ENCODE results near the gene SCN11A.

Gene SCN11A

GRCh38 chr3:39099738-39100499, 48.2 kb upstream of the SCN11A start:
- peaks cover 50% of the 10 kb centered on the region for H3K36me3 ChIP-seq (replicated peaks; ENCODE audit: low read depth, low read length)
- H2AFZ ChIP-seq (ENCODE audit: low read depth, low read length), result no peak overlapping the region
- H4K20me1 ChIP-seq (ENCODE audit: insufficient read depth, low read length), result peaks cover 4% of the 10 kb centered on the region

DNA sequence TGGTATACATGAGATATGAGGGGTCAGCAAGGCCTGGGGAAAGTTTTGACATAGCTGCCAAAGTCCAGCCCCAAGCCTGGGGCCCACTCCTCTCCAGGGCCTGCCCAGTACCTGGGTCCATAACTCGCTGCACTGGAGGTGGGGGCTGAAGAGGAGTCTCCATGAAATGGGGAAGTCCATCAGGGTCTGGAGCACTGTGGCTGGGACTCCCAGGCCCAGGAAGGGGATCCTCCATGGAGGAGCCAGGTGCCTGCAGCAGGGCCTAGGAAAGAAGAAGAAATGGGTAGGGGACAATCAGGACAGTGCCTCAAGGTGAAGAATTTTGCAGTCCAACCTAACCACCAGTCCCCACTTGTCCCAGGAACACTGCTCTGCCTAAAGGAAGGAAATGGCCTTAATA, 47.5 kb upstream of the SCN11A start:
- Histone ChIP-seq H3K9me3 (ENCODE audit: insufficient read depth, low read length) (no peaks in the 10 kb centered on the region), H3K4me3 (ENCODE audit: low read length) (no peak overlapping the region), H3K4me1 (ENCODE audit: low read length) (no peaks in the 10 kb centered on the region), H3K27ac (ENCODE audit: low read length) (no peak overlapping the region), H3K9ac (ENCODE audit: low read length) (no peak overlapping the region), H3K27me3 (ENCODE audit: low read depth, low read length) (no peaks in the 10 kb centered on the region), H3K79me2 (ENCODE audit: low read length) (no peaks in the 10 kb centered on the region), H4K20me1 (ENCODE audit: insufficient read depth, low read length) (peaks cover 4% of the 10 kb centered on the region), H3K4me2 (ENCODE audit: low read length) (no peak overlapping the region), H2AFZ (ENCODE audit: low read depth, low read length) (no peak overlapping the region), H3K36me3 (replicated peaks; ENCODE audit: low read depth, low read length) (peaks cover 56% of the 10 kb centered on the region)
- TF ChIP-seq, protein P1, sequence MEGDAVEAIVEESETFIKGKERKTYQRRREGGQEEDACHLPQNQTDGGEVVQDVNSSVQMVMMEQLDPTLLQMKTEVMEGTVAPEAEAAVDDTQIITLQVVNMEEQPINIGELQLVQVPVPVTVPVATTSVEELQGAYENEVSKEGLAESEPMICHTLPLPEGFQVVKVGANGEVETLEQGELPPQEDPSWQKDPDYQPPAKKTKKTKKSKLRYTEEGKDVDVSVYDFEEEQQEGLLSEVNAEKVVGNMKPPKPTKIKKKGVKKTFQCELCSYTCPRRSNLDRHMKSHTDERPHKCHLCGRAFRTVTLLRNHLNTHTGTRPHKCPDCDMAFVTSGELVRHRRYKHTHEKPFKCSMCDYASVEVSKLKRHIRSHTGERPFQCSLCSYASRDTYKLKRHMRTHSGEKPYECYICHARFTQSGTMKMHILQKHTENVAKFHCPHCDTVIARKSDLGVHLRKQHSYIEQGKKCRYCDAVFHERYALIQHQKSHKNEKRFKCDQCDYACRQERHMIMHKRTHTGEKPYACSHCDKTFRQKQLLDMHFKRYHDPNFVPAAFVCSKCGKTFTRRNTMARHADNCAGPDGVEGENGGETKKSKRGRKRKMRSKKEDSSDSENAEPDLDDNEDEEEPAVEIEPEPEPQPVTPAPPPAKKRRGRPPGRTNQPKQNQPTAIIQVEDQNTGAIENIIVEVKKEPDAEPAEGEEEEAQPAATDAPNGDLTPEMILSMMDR (IDR thresholded peaks at IDR 0.05; ENCODE audit: low read depth, low read length), result no peak
- TF ChIP-seq EZH2phosphoT487 (IDR thresholded peaks at IDR 0.05; ENCODE audit: low read depth), result no peak

More at GRCh38 chr3:39099738-39100499, 48.2 kb upstream of the SCN11A start:
- no peaks in the 10 kb centered on the region for H3K4me1 ChIP-seq (ENCODE audit: low read length)
- H3K9ac ChIP-seq (ENCODE audit: low read length), result no peak overlapping the region
- TF ChIP-seq, protein P1 (IDR thresholded peaks at IDR 0.05; ENCODE audit: low read depth, low read length), result no peak
- TF ChIP-seq EZH2phosphoT487 (IDR thresholded peaks at IDR 0.05; ENCODE audit: low read depth), result no peak
- H3K27ac ChIP-seq (ENCODE audit: low read length), result no peak overlapping the region
- no peak overlapping the region for H3K4me2 ChIP-seq (ENCODE audit: low read length)
- H3K79me2 ChIP-seq (ENCODE audit: low read length), result no peaks in the 10 kb centered on the region; the same call in 1 of the 2 replicates
- H3K4me3 ChIP-seq (ENCODE audit: low read length), result no peak overlapping the region
- no peaks in the 10 kb centered on the region for H3K9me3 ChIP-seq (ENCODE audit: insufficient read depth, low read length)
- H3K27me3 ChIP-seq (ENCODE audit: low read depth, low read length), result no peaks in the 10 kb centered on the region

DNA sequence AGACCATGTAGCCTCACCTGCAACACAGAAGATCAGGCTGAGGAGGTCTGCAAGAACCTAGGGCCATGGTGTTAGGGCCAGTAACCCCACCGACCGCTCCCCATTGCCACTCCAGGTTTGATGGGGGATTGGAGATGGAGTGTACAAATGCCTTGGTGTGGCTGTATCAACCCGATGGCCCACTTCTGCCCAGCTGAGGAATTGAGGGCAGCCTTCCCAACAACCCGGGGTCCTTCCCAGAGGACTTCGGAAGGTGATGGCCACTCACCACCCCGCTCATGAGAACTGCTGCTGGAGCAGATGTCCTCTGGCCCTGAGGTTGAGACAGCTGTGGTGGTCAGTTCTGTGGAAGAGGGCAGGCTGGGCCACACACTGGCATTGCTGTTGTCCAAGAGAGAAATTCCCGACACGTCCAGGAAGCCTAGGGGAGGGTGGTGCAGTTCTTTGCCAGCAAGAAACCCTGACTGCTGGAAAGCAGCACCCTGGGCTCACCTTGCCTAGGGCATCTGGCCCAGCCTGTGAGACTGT, 46.8 kb upstream of the SCN11A start:
- Histone ChIP-seq H3K9me3 (ENCODE audit: insufficient read depth, low read length) (no peaks in the 10 kb centered on the region), H3K9ac (ENCODE audit: low read length) (no peak overlapping the region), H3K27me3 (ENCODE audit: low read depth, low read length) (no peaks in the 10 kb centered on the region), H2AFZ (ENCODE audit: low read depth, low read length) (no peak overlapping the region), H3K79me2 (ENCODE audit: low read length) (no peaks in the 10 kb centered on the region), H4K20me1 (ENCODE audit: insufficient read depth, low read length) (peaks cover 4% of the 10 kb centered on the region), H3K36me3 (replicated peaks; ENCODE audit: low read depth, low read length) (peaks cover 62% of the 10 kb centered on the region), H3K4me3 (ENCODE audit: low read length) (no peak overlapping the region), H3K4me2 (ENCODE audit: low read length) (no peak overlapping the region), H3K4me1 (ENCODE audit: low read length) (no peaks in the 10 kb centered on the region), H3K27ac (ENCODE audit: low read length) (no peak overlapping the region)
- TF ChIP-seq, protein P1 (IDR thresholded peaks at IDR 0.05; ENCODE audit: low read depth, low read length), result no peak
- no peak for TF ChIP-seq EZH2phosphoT487 (IDR thresholded peaks at IDR 0.05; ENCODE audit: low read depth)

DNA sequence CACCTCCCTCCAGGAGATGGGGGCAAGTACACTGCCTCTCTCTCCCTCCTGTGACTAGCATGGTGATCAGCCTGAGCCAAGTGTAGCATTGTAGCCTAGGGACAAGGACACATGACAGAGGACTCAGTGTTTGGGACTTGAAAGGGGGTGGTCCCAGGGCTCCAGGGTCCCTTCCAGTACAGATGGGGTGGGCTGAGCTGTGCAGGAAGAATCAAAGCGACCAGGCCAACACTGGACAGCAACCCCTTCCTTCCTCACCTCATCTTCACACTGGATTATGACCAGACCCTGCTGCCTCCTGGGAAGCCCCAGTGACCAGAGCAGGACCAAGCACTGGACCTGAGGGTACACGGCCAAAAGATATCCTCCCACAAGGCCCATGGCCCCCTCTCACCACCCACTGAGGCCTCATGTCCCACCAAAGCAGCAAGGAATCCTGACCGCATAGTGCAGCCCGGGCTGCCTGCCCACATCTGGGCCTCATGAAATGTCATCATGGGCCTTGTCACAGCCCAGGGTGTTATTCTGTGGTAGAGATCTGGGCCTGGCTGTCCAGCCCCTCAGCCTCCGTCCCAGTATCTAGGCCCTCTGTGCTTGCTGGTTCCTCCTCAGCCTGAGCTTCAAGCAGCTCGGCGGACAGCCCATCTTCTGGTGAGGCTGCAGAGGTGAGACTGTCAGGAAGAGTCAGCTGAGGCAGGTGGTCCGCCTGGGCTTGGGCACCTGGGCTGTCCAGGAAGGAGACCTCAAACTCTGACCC, 46.1 kb upstream of the SCN11A start:
- Histone ChIP-seq H2AFZ (ENCODE audit: low read depth, low read length) (no peak overlapping the region), H3K36me3 (replicated peaks; ENCODE audit: low read depth, low read length) (peaks cover 62% of the 10 kb centered on the region), H3K4me2 (ENCODE audit: low read length) (no peak overlapping the region), H3K9me3 (ENCODE audit: insufficient read depth, low read length) (no peaks in the 10 kb centered on the region), H3K4me1 (ENCODE audit: low read length) (no peaks in the 10 kb centered on the region), H3K27me3 (ENCODE audit: low read depth, low read length) (no peaks in the 10 kb centered on the region), H3K4me3 (ENCODE audit: low read length) (no peak overlapping the region), H3K9ac (ENCODE audit: low read length) (no peak overlapping the region), H3K27ac (ENCODE audit: low read length) (no peak overlapping the region), H3K79me2 (ENCODE audit: low read length) (no peaks in the 10 kb centered on the region), H4K20me1 (ENCODE audit: insufficient read depth, low read length) (peaks cover 4% of the 10 kb centered on the region)
- TF ChIP-seq EZH2phosphoT487 (IDR thresholded peaks at IDR 0.05; ENCODE audit: low read depth), result no peak
- TF ChIP-seq, protein P1 (IDR thresholded peaks at IDR 0.05; ENCODE audit: low read depth, low read length), result no peak
